H1 (cell line): ENCODE measurements around the gene ACVRL1. TPM values are rescaled to one million over a fixed set of nuclear protein-coding genes. Genes with fewer than 3 reads are reported as not detected.

Source experiments
- CTCF ChIA-PET: fragments of 300-600 bp; sonication (Branson Sonifier 250); formaldehyde crosslinking; loops from one replicate; lab custom pipeline; 2021; ENCODE audit not compliant: partially characterized antibody; lab: Charles Lee
- POLR2A ChIA-PET: fragments of 300-600 bp; sonication (Branson Sonifier 250); formaldehyde crosslinking; loops from one replicate; lab custom pipeline; 2021; ENCODE audit warnings: inconsistent platforms; ENCODE audit not compliant: partially characterized antibody; lab: Charles Lee
- DNase-seq, 2 experiments: peaks; one replicate each; pipeline versions ENCODE4 v3.0.0 to v3.0.0-alpha.2; 2010 to 2022; ENCODE audit warnings: low spot score in 2 of 2, low read depth in 1 of 2, mixed read lengths in 1 of 2
- FAIRE-seq: peaks from 2 replicates; lab custom pipeline; 2011; peaks lifted over from hg19 to GRCh38; lab: Jason Lieb, UNC
- H2AFZ ChIP-seq: 2 replicates; pipeline ENCODE4 v1.8.1; 2012; ENCODE audit warnings: low read length, inconsistent platforms
- H2AK5ac ChIP-seq: 2 replicates; pipeline ENCODE4 v1.6.1; 2013; ENCODE audit warnings: low read depth, low read length
- H2BK120ac ChIP-seq: replicated peaks from 2 replicates; pipeline ENCODE3; 2013; ENCODE audit warnings: low read depth, low read length, inconsistent platforms
- H2BK12ac ChIP-seq: 2 replicates; pipeline ENCODE4 v1.6.1; 2013; ENCODE audit warnings: low read depth, low read length
- H2BK15ac ChIP-seq: 2 replicates; pipeline ENCODE4 v1.6.1; 2013; ENCODE audit warnings: low read length
- H2BK20ac ChIP-seq: 2 replicates; pipeline ENCODE4 v1.6.1; 2013; ENCODE audit warnings: low read length
- H2BK5ac ChIP-seq: 2 replicates; pipeline ENCODE4 v1.6.1; 2013; ENCODE audit warnings: low read depth, low read length
- H3K14ac ChIP-seq: 2 replicates; pipeline ENCODE4 v1.6.1; 2013; ENCODE audit warnings: inconsistent platforms; ENCODE audit not compliant: insufficient read length
- H3K18ac ChIP-seq: 2 replicates; pipeline ENCODE4 v1.6.1; 2013; ENCODE audit warnings: low read length; ENCODE audit errors: extremely low read depth
- H3K23ac ChIP-seq: 2 replicates; pipeline ENCODE4 v1.6.1; 2013; ENCODE audit warnings: inconsistent platforms; ENCODE audit not compliant: insufficient read length
- H3K23me2 ChIP-seq: 2 replicates; pipeline ENCODE4 v1.6.1; 2013; ENCODE audit warnings: low read depth, low read length
- H3K27ac ChIP-seq: 2 replicates; pipeline ENCODE4 v1.6.1; 2011; ENCODE audit warnings: low read depth, low read length, inconsistent platforms
- H3K27me3 ChIP-seq, 4 experiments: replicated peaks in 1 of 4; 1 replicate in 1 of 4; 2 replicates in 3 of 4; pipeline versions ENCODE4 v1.6.1 to v1.8.1; 2011 to 2013; ENCODE audit warnings: low read length in 3 of 4, mild to moderate bottlenecking in 3 of 4, inconsistent platforms in 2 of 4, mixed read lengths in 2 of 4, moderate library complexity in 1 of 4; ENCODE audit not compliant: control insufficient read depth in 3 of 4, insufficient read depth in 3 of 4; ENCODE audit errors: extremely low read depth in 1 of 4
- H3K36me3 ChIP-seq, 4 experiments: 2 replicates each; pipeline versions ENCODE4 v1.6.1 to v1.8.1; 2011 to 2013; ENCODE audit warnings: mild to moderate bottlenecking in 4 of 4, low read length in 3 of 4, moderate library complexity in 2 of 4, control low read depth in 1 of 4, inconsistent platforms in 1 of 4; ENCODE audit not compliant: insufficient read depth in 4 of 4, control insufficient read depth in 2 of 4
- H3K4ac ChIP-seq: replicated peaks from 2 replicates; pipeline ENCODE3; 2013; ENCODE audit warnings: low read length, low read depth, mixed read lengths, inconsistent platforms; ENCODE audit not compliant: insufficient read length
- H3K4me1 ChIP-seq, 4 experiments: replicated peaks in 1 of 4; 1 replicate in 1 of 4; 2 replicates in 3 of 4; pipeline versions ENCODE4 v1.6.1 to v1.8.1; 2011 to 2013; ENCODE audit warnings: low read length in 3 of 4, inconsistent platforms in 2 of 4, mixed read lengths in 1 of 4; ENCODE audit not compliant: insufficient read depth in 4 of 4, control insufficient read depth in 3 of 4
- H3K4me2 ChIP-seq, 2 experiments: 2 replicates each; pipeline versions ENCODE4 v1.6.1 to v1.8.1; 2011 to 2013; ENCODE audit warnings: low read depth in 2 of 2, low read length in 2 of 2, control low read depth in 1 of 2, inconsistent platforms in 1 of 2, mild to moderate bottlenecking in 1 of 2; ENCODE audit not compliant: insufficient read depth in 1 of 2
- H3K4me3 ChIP-seq, 4 experiments: fragments of 200-600, 300-600 bp in 1 of 4; sonication (generic), shearing (Covaris generic), sonication (Bioruptor Twin) in 1 of 4; 2 replicates each; pipeline versions ENCODE4 v1.5.1 to v1.8.1; 2011 to 2016; ENCODE audit warnings: low read length in 4 of 4, low read depth in 3 of 4, control low read depth in 2 of 4, inconsistent platforms in 2 of 4, mild to moderate bottlenecking in 2 of 4, mixed read lengths in 1 of 4, moderate library complexity in 1 of 4; ENCODE audit not compliant: insufficient read depth in 2 of 4; ENCODE audit errors: extremely low read depth in 1 of 4
- H3K56ac ChIP-seq: replicated peaks from 2 replicates; pipeline ENCODE3; 2013; ENCODE audit warnings: low read depth, mild to moderate bottlenecking, mixed read lengths, low read length, inconsistent platforms; ENCODE audit not compliant: insufficient read length
- H3K79me1 ChIP-seq: 2 replicates; pipeline ENCODE4 v1.6.1; 2013; ENCODE audit warnings: low read depth, low read length, control low read depth
- H3K79me2 ChIP-seq, 2 experiments: 2 replicates each; pipeline versions ENCODE4 v1.6.1 to v1.8.1; 2012 to 2013; ENCODE audit warnings: low read length in 2 of 2, mild to moderate bottlenecking in 2 of 2, inconsistent platforms in 1 of 2; ENCODE audit not compliant: insufficient read depth in 2 of 2, control insufficient read depth in 1 of 2
- H3K9ac ChIP-seq, 4 experiments: replicated peaks in 1 of 4; 1 replicate in 1 of 4; 2 replicates in 3 of 4; pipeline versions ENCODE4 v1.6.1 to v1.8.1; 2011 to 2013; ENCODE audit warnings: low read depth in 3 of 4, low read length in 3 of 4, control low read depth in 2 of 4, mild to moderate bottlenecking in 2 of 4, moderate library complexity in 2 of 4, inconsistent platforms in 1 of 4; ENCODE audit errors: extremely low read depth in 1 of 4
- H3K9me3 ChIP-seq, 2 experiments: 2 replicates each; pipeline versions ENCODE4 v1.6.1 to v1.8.1; 2012 to 2013; ENCODE audit warnings: mild to moderate bottlenecking in 2 of 2, moderate library complexity in 2 of 2, control low read depth in 1 of 2, inconsistent platforms in 1 of 2, low read depth in 1 of 2, low read length in 1 of 2, mixed read lengths in 1 of 2; ENCODE audit not compliant: insufficient read depth in 2 of 2
- H4K20me1 ChIP-seq, 2 experiments: replicated peaks in 1 of 2; 2 replicates each; pipeline versions ENCODE3 to v1.8.1; 2011 to 2013; ENCODE audit warnings: inconsistent platforms in 2 of 2, low read length in 2 of 2, mild to moderate bottlenecking in 1 of 2; ENCODE audit not compliant: insufficient read depth in 2 of 2, control insufficient read depth in 1 of 2
- H4K5ac ChIP-seq: 2 replicates; pipeline ENCODE4 v1.6.1; 2013; ENCODE audit warnings: low read length, low read depth, mixed read lengths, inconsistent platforms; ENCODE audit not compliant: insufficient read length
- H4K8ac ChIP-seq: 2 replicates; pipeline ENCODE4 v1.8.0; 2013; ENCODE audit warnings: mild to moderate bottlenecking, moderate library complexity, low read length, inconsistent platforms; ENCODE audit not compliant: insufficient read depth; ENCODE audit errors: extremely low read depth
- H4K91ac ChIP-seq: replicated peaks from 2 replicates; pipeline ENCODE3; 2013; ENCODE audit warnings: low read length, mixed read lengths, inconsistent platforms; ENCODE audit not compliant: insufficient read length
- CEBPB ChIP-seq: IDR thresholded peaks from 2 replicates; pipeline ENCODE4 v1.6.1; 2012; ENCODE audit warnings: low read depth, low read length
- CREB1 ChIP-seq: IDR thresholded peaks from 2 replicates; pipeline ENCODE4 v1.6.1; 2012; ENCODE audit warnings: inconsistent platforms
- EGR1 ChIP-seq: IDR thresholded peaks from 2 replicates; pipeline ENCODE4 v1.6.1; 2011; ENCODE audit warnings: low read depth, low read length, borderline replicate concordance
- EZH2 ChIP-seq: fragments of 200-600 bp; sonication (generic); IDR thresholded peaks from 2 replicates; pipeline ENCODE4 v1.7.1; 2012; ENCODE audit warnings: low read depth, mild to moderate bottlenecking, moderate library complexity, low read length, inconsistent platforms; ENCODE audit not compliant: severe bottlenecking
- FOSL1 ChIP-seq: IDR thresholded peaks from 2 replicates; pipeline ENCODE4 v1.6.1; 2011; ENCODE audit warnings: mild to moderate bottlenecking, low read depth, low read length, moderate library complexity; ENCODE audit not compliant: insufficient read depth
- KDM4A ChIP-seq: IDR thresholded peaks from one replicate; pipeline ENCODE4 v1.7.1; 2012; ENCODE audit warnings: low read depth, mild to moderate bottlenecking, moderate library complexity, low read length, inconsistent platforms; ENCODE audit not compliant: severe bottlenecking
- KDM5A ChIP-seq: fragments of 200-600 bp; IDR thresholded peaks from 2 replicates; pipeline ENCODE4 v1.7.1; 2012; ENCODE audit warnings: mild to moderate bottlenecking, low read length, inconsistent platforms, mixed read lengths
- PHF8 ChIP-seq: fragments of 200-600 bp; sonication (generic); conservative IDR thresholded peaks from 2 replicates; pipeline ENCODE4 v1.7.1; 2012; ENCODE audit warnings: low read depth, mild to moderate bottlenecking, inconsistent platforms, low read length, moderate library complexity
- RFX5 ChIP-seq: IDR thresholded peaks from 2 replicates; pipeline ENCODE4 v1.6.1; 2011; ENCODE audit warnings: low read depth, low read length, improper control_type of control experiment, borderline replicate concordance
- RNF2 ChIP-seq: fragments of 200-900, 300-1000 bp; sonication (generic); IDR thresholded peaks from 2 replicates; pipeline ENCODE4 v1.7.1; 2016; ENCODE audit warnings: borderline replicate concordance, low read depth, mild to moderate bottlenecking, antibody characterized with exemption, low read length; ENCODE audit not compliant: poor library complexity, severe bottlenecking; ENCODE audit errors: missing control alignments
- SP4 ChIP-seq: IDR thresholded peaks from 2 replicates; pipeline ENCODE4 v1.6.1; 2012; ENCODE audit warnings: low read length, inconsistent platforms
- TCF12 ChIP-seq: IDR thresholded peaks from 2 replicates; pipeline ENCODE4 v1.6.1; 2011; ENCODE audit warnings: low read depth, mild to moderate bottlenecking, low read length
- WGBS, 2 experiments: shearing (Covaris generic) in 1 of 2; methylation state at CpG; one replicate each; pipeline versions ENCODE4 v1.1.6 to v1.1.7; 2013 to 2015; ENCODE audit warnings: low lambda C conversion rate in 2 of 2, mixed read lengths in 2 of 2, inconsistent platforms in 1 of 2, low coverage in 1 of 2, missing lambda C conversion rate in 1 of 2; ENCODE audit not compliant: insufficient replicate concordance in 2 of 2, insufficient coverage in 1 of 2, insufficient read length in 1 of 2; ENCODE audit errors: extremely low coverage in 1 of 2, missing lambda C conversion rate in 1 of 2; 5-methylcytosine and 5-hydroxymethylcytosine counted together
- polyA plus RNA-seq, 7 experiments: library from polyadenylated mRNA; depleted of rRNA in 3 of 7; stranded (reverse) in 5 of 7; unstranded in 2 of 7; fragments of >200 nt in 5 of 7; fragments of 200-250 nt in 2 of 7; gene quantifications; 1 replicate in 5 of 7; 2 replicates in 1 of 7; 4 replicates in 1 of 7; pipeline versions ENCODE4 v1.2.1 to v1.2.3, GENCODE V29; 2011 to 2013; ENCODE audit warnings: missing spikeins in 2 of 7, mixed read lengths in 2 of 7
- total RNA-seq: library from RNA; stranded (reverse); fragmentation: NEBNext Ultra II Directional; extraction: Animal tissue kit (Norgen Biotek cat#: 25700); gene quantifications from 2 replicates; pipeline ENCODE4 v1.2.1, GENCODE V29; 2021

The ACVRL1 gene
- total and polyA plus RNA-seq, 2 of the 8 experiments (the other 6 are each of a cell fraction or from before 2014, with no cell fraction given): 0.09 to 0.35 TPM

- FAIRE-seq: no peak
- no peak for TF ChIP-seq SP4
- TF ChIP-seq CEBPB: no peak
- peak; percentile 74 for TF ChIP-seq KDM4A
- no peak for TF ChIP-seq TCF12
- no peak for TF ChIP-seq KDM5A
- TF ChIP-seq CREB1: no peak
- TF ChIP-seq RFX5: no peak
- TF ChIP-seq PHF8: peak; percentile 32; the same call in 1 of the 2 replicates
- TF ChIP-seq FOSL1: no peak
- no peak for TF ChIP-seq RNF2
- peak; percentile 36 for TF ChIP-seq EZH2
- TF ChIP-seq EGR1: peak; percentile 35; the same call in 1 of the 2 replicates
These were observed 38.3 kb upstream of the ACVRL1 start for GRCh38 chr12:51868821-51869495.

More at GRCh38 chr12:51868821-51869495, 38.3 kb upstream of the ACVRL1 start:
- POLR2A ChIA-PET: interaction anchor here (1.0 to 11.2 kb wide), 5 partner anchors 7 to 33 kb away, joined by 3 to 107 read pairs (median 3); partner anchors contain the start of gene FIGNL2
- Histone ChIP-seq H3K4ac (no peak overlapping the region), H3K79me1 (no peaks in the 10 kb centered on the region), H4K5ac (no peak overlapping the region), H2AK5ac (no peak overlapping the region), H3K4me2 (peak overlapping the region; percentile 95 to 96), H2BK120ac (no peak overlapping the region), H3K23me2 (peaks cover 17% of the 10 kb centered on the region; the same call in 1 of the 2 replicates), H4K8ac (peak overlapping the region; percentile 81), H2BK12ac (peak overlapping the region; percentile 99), H2AFZ (peak overlapping the region; percentile 48; the same call in 1 of the 2 replicates), H2BK20ac (peak overlapping the region; percentile 80; the same call in 1 of the 2 replicates), H3K27me3 (peaks cover 0 to 29% (median 24%) of the 10 kb centered on the region in 4 experiments; a peak in 6 of 7 replicates), H3K4me3 (peak overlapping the region; percentile 66 to 85 (median 72)), H2BK15ac (peak overlapping the region; percentile 95; the same call in 1 of the 2 replicates), H3K27ac (no peak overlapping the region), H3K18ac (peak overlapping the region; percentile 95), H2BK5ac (peak overlapping the region; percentile 49; the same call in 1 of the 2 replicates), H3K79me2 (no peaks in the 10 kb centered on the region), H3K23ac (no peak overlapping the region), H3K36me3 (no peaks in the 10 kb centered on the region), H3K56ac (no peak overlapping the region), H3K14ac (no peak overlapping the region), H3K9ac (peak overlapping the region in 3 of 4 experiments; percentile 16 to 40 (median 20); a peak in 2 of 7 replicates), H3K9me3 (no peaks in the 10 kb centered on the region), H4K20me1 (no peaks in the 10 kb centered on the region), H4K91ac (peak overlapping the region; percentile 89), H3K4me1 (peaks cover 15 to 48% (median 36%) of the 10 kb centered on the region in 4 experiments)
- WGBS, 2 experiments: 5% methylated on average over 42 of the region's 67 CpGs; no CpG with 5 or more reads in 1 of the 2 experiments
- DNase-seq: peak in 1 of 2 experiments; percentile 70
- CTCF ChIA-PET: interaction anchor here (0.6 to 10.6 kb wide), 11 partner anchors 10 to 180 kb away, joined by 3 to 139 read pairs (median 14); partner anchors contain the start of gene ANKRD33
